ENCODE measurements around the gene PAX8.
"Not testable (repeated sequence)": the region's sequence is repeated elsewhere in the genome, so short reads cannot be mapped to it uniquely, and the experiment has no call there.

The PAX8 gene

GRCh38 chr2:113288117-113288673 lies 9.5 kb upstream of the PAX8 start:
- FAIRE-seq, result not testable (repeated sequence)

- FAIRE-seq, result no peak
Measured at GRCh38 chr2:113285816-113286215, 7.1 kb upstream of the PAX8 start.

- FAIRE-seq, result not testable (repeated sequence)
Measured at GRCh38 chr2:113284999-113285398, 6.3 kb upstream of the PAX8 start.

- no peak for FAIRE-seq
Measured at GRCh38 chr2:113284476-113284875, 5.8 kb upstream of the PAX8 start.

GRCh38 chr2:113283704-113284284 lies 5.1 kb upstream of the PAX8 start:
- FAIRE-seq, result no peak

GRCh38 chr2:113282747-113283533 lies 4.2 kb upstream of the PAX8 start:
- no peak for FAIRE-seq

GRCh38 chr2:113281910-113282746 lies 3.4 kb upstream of the PAX8 start:
- FAIRE-seq, result no peak

GRCh38 chr2:113278073-113278741 lies 514 bp downstream of the PAX8 start:
- FAIRE-seq, result no peak

GRCh38 chr2:113277474-113278072 lies 1.1 kb downstream of the PAX8 start:
- FAIRE-seq, result no peak

- no peak for FAIRE-seq
Measured at GRCh38 chr2:113276761-113277425, 1.8 kb downstream of the PAX8 start.

GRCh38 chr2:113276216-113276760 lies 2.4 kb downstream of the PAX8 start:
- FAIRE-seq, result no peak

- FAIRE-seq, result no peak
Measured at GRCh38 chr2:113275556-113276215, 3.0 kb downstream of the PAX8 start.

- FAIRE-seq, result no peak
Measured at GRCh38 chr2:113274432-113274831, 4.3 kb downstream of the PAX8 start.

- FAIRE-seq, result no peak
Measured at GRCh38 chr2:113273981-113274380, 4.7 kb downstream of the PAX8 start.

GRCh38 chr2:113273027-113273551 lies 5.6 kb downstream of the PAX8 start:
- FAIRE-seq, result no peak

- FAIRE-seq, result no peak
Measured at GRCh38 chr2:113272477-113272876, 6.2 kb downstream of the PAX8 start.

- FAIRE-seq, result no peak
Measured at GRCh38 chr2:113268621-113269360, 9.9 kb downstream of the PAX8 start.

GRCh38 chr2:113266431-113266830 lies 12.3 kb downstream of the PAX8 start:
- FAIRE-seq, result no peak

- no peak for FAIRE-seq
Measured at GRCh38 chr2:113264713-113265403, 13.9 kb downstream of the PAX8 start.

Measured in G401.6 (cell line).